ENCODE measurements around the gene TOP2B. TPM values are rescaled to one million over a fixed set of nuclear protein-coding genes. Genes with fewer than 3 reads are reported as not detected.

The TOP2B gene
- polyA plus RNA-seq, 1 of the 3 experiments (the other 2 are of a cell fraction): 20.4 TPM

- Histone ChIP-seq H3K79me2 (ENCODE audit: insufficient read depth) (no peaks in the 10 kb centered on the region), H3K27ac (ENCODE audit: low read depth in 2 of 2, low read length in 1 of 2) (no peak overlapping the region), H3K9me3 (no peaks in the 10 kb centered on the region), H4K20me1 (ENCODE audit: insufficient read depth) (no peaks in the 10 kb centered on the region), H3K4me2 (no peak overlapping the region), H2AFZ (ENCODE audit: low read depth) (no peak overlapping the region), H3F3A (replicated peaks; ENCODE audit: insufficient read depth) (peaks cover 4% of the 10 kb centered on the region), H3K9ac (no peak overlapping the region), H3K4me1 (ENCODE audit: control insufficient read depth in 1 of 2, insufficient read depth in 2 of 2, low read depth in 1 of 2, low read length in 1 of 2) (peaks cover 5 to 17% of the 10 kb centered on the region in 2 experiments), H3K27me3 (ENCODE audit: insufficient read depth) (no peaks in the 10 kb centered on the region), H3K4me3 (ENCODE audit: low read depth in 2 of 2, low read length in 1 of 2) (no peak overlapping the region), H3K9me2 (no peaks in the 10 kb centered on the region), H3K36me3 (replicated peaks in 1 of 2; ENCODE audit: control insufficient read depth in 1 of 2, insufficient read depth in 2 of 2, low read length in 1 of 2) (no peaks in the 10 kb centered on the region)
- ChIA-PET POLR2A (no interaction called here), CTCF (interaction anchor here (0.6 to 1.8 kb wide), 4 partner anchors 9 to 814 kb away, joined by 3 to 7 read pairs (median 5); no protein-coding TSS in a partner anchor)
- DNase-seq: no peak
- 95% methylated on average over 2 of the region's 2 CpGs for WGBS (ENCODE audit: low lambda C conversion rate)
- no peak for TF ChIP-seq NFIC (IDR thresholded peaks at IDR 0.05; ENCODE audit: borderline replicate concordance)
- TF ChIP-seq NRF1 (IDR thresholded peaks at IDR 0.05; ENCODE audit: low read depth, low read length): no peak
- TF ChIP-seq EP300 (IDR thresholded peaks at IDR 0.05; ENCODE audit: borderline replicate concordance in 1 of 2, low read depth in 1 of 2, low read length in 1 of 2): no peak
- TF ChIP-seq POLR2AphosphoS5 (IDR thresholded peaks at IDR 0.05; ENCODE audit: low read depth, low read length): no peak
- no peak for TF ChIP-seq SMC3 (IDR thresholded peaks at IDR 0.05; ENCODE audit: low read depth, low read length)
- TF ChIP-seq USF2 (IDR thresholded peaks at IDR 0.05; ENCODE audit: borderline replicate concordance, low read depth, low read length): no peak
- no peak for TF ChIP-seq RXRA (IDR thresholded peaks at IDR 0.05; ENCODE audit: borderline replicate concordance, low read depth)
- no peak for TF ChIP-seq GABPA (IDR thresholded peaks at IDR 0.05; ENCODE audit: low read depth)
- no peak for TF ChIP-seq CTCF (IDR thresholded peaks at IDR 0.05)
- TF ChIP-seq RCOR1 (IDR thresholded peaks at IDR 0.05; ENCODE audit: low read length): no peak
- no peak for TF ChIP-seq EZH2phosphoT487 (IDR thresholded peaks at IDR 0.05; ENCODE audit: borderline replicate concordance, low read depth)
- TF ChIP-seq MEF2A (IDR thresholded peaks at IDR 0.05; ENCODE audit: borderline replicate concordance, low read depth): no peak
- TF ChIP-seq IRF3 (IDR thresholded peaks at IDR 0.05; ENCODE audit: low read depth, low read length): no peak
- TF ChIP-seq USF1 (IDR thresholded peaks at IDR 0.05; ENCODE audit: borderline replicate concordance, low read depth): no peak
- no peak for TF ChIP-seq YY1 (IDR thresholded peaks at IDR 0.05; ENCODE audit: low read depth)
Observed at GRCh38 chr3:25587975-25588374, 76.7 kb downstream of the TOP2B start.

All from SK-N-SH (cell line).